ENCODE measurements around the gene KCNQ1.

DNA sequence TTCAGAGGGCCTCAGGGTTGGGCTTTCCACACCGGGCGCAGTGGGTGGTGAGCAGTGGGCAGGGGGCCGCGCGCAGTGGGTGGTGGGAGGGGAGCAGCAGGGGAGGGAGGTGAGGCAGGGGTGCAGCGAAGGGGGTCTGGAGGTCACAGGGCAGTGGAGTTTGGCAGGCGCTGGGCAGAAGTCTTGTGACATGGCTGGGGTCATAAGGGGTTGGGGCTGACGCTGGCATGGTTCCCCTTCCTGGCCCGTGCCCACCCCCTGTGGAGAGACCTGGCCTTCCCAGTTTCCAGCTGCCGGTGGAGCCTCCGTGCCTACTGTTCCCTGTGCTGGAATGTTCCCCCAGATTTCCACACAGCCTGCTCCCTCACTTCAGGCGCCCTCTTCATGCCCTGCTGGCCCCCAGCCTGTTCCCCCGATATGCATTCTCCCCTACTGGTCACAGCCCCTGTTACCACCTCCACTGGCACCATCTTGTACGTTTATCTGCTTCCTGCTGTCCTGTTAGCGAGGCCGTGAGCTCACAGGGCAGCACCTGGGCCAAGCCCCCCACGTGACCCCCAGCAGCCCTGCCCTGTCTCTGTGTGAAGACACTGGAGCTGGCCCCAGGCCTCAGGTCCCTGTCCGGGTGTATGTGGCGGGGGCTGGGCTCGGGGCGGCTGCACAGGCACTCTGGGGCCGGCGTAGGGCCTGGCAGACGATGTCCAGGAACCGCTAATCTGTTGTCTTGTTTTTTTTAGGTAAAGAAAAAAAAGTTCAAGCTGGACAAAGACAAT is 143.4 kb downstream of the KCNQ1 start:
- no peak for TF ChIP-seq EZH2phosphoT487 (IDR thresholded peaks at IDR 0.05; ENCODE audit: unreplicated experiment)
- TF ChIP-seq EZH2 (IDR thresholded peaks at IDR 0.05; ENCODE audit: low read depth, unreplicated experiment) = no peak
- no peak for TF ChIP-seq POLR2AphosphoS5 (IDR thresholded peaks at IDR 0.05; ENCODE audit: low read depth)
- TF ChIP-seq, protein P1, sequence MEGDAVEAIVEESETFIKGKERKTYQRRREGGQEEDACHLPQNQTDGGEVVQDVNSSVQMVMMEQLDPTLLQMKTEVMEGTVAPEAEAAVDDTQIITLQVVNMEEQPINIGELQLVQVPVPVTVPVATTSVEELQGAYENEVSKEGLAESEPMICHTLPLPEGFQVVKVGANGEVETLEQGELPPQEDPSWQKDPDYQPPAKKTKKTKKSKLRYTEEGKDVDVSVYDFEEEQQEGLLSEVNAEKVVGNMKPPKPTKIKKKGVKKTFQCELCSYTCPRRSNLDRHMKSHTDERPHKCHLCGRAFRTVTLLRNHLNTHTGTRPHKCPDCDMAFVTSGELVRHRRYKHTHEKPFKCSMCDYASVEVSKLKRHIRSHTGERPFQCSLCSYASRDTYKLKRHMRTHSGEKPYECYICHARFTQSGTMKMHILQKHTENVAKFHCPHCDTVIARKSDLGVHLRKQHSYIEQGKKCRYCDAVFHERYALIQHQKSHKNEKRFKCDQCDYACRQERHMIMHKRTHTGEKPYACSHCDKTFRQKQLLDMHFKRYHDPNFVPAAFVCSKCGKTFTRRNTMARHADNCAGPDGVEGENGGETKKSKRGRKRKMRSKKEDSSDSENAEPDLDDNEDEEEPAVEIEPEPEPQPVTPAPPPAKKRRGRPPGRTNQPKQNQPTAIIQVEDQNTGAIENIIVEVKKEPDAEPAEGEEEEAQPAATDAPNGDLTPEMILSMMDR (conservative IDR thresholded peaks at IDR 0.05; ENCODE audit: low read depth in 2 of 2) = no peak
- TF ChIP-seq CREB1 (CRISPR knock-in tag; IDR thresholded peaks at IDR 0.05; ENCODE audit: low read depth) = no peak
- TF ChIP-seq, protein P2, sequence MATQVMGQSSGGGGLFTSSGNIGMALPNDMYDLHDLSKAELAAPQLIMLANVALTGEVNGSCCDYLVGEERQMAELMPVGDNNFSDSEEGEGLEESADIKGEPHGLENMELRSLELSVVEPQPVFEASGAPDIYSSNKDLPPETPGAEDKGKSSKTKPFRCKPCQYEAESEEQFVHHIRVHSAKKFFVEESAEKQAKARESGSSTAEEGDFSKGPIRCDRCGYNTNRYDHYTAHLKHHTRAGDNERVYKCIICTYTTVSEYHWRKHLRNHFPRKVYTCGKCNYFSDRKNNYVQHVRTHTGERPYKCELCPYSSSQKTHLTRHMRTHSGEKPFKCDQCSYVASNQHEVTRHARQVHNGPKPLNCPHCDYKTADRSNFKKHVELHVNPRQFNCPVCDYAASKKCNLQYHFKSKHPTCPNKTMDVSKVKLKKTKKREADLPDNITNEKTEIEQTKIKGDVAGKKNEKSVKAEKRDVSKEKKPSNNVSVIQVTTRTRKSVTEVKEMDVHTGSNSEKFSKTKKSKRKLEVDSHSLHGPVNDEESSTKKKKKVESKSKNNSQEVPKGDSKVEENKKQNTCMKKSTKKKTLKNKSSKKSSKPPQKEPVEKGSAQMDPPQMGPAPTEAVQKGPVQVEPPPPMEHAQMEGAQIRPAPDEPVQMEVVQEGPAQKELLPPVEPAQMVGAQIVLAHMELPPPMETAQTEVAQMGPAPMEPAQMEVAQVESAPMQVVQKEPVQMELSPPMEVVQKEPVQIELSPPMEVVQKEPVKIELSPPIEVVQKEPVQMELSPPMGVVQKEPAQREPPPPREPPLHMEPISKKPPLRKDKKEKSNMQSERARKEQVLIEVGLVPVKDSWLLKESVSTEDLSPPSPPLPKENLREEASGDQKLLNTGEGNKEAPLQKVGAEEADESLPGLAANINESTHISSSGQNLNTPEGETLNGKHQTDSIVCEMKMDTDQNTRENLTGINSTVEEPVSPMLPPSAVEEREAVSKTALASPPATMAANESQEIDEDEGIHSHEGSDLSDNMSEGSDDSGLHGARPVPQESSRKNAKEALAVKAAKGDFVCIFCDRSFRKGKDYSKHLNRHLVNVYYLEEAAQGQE (IDR thresholded peaks at IDR 0.05; ENCODE audit: unreplicated experiment) = no peak
- TF ChIP-seq JUNB (IDR thresholded peaks at IDR 0.05; ENCODE audit: unreplicated experiment) = no peak
- no peak for TF ChIP-seq ETS1 (IDR thresholded peaks at IDR 0.05)

All from GM23338 (cell line).